Panc1 (cell line): ENCODE results near the gene HDAC11.

ENCODE experiments used
- CTCF ChIP-seq: fragments of 450-650 bp; IDR thresholded peaks from 2 replicates; pipeline ENCODE4 v1.5.1; 2017; ENCODE audit warnings: mild to moderate bottlenecking
- POLR2AphosphoS5 ChIP-seq: IDR thresholded peaks from 2 replicates; pipeline ENCODE4 v1.6.1; 2012; ENCODE audit warnings: mild to moderate bottlenecking, low read depth, low read length, moderate library complexity
- SIN3A ChIP-seq: IDR thresholded peaks from 2 replicates; pipeline ENCODE4 v1.6.1; 2012; ENCODE audit warnings: low read depth, mild to moderate bottlenecking, low read length, moderate library complexity, borderline replicate concordance; ENCODE audit not compliant: insufficient read depth

DNA sequence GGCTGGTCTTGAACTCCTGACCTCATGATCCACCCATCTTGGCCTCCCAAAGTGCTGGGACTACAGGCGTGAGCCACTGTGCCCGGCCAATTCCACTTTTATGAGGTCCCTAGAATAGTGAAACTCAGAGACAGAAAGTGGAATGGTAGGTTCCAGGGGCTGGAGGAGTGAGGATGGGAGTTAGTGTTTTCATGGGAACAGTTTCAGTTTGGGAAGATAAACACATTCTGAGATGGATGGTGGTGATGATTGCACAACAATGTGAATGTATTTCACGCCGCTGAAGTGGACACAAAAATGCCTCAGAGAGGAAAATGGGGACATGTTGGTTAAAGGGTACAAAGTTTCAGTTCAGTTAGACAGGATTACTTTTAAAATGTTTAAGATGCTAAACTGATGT is 22.5 kb upstream of the HDAC11 start:
- TF ChIP-seq CTCF (no peak), POLR2AphosphoS5 (no peak), SIN3A (no peak)
